HEK293 (cell line): ENCODE data around the gene CDCP1.

Experiments
- GLI4 ChIP-seq: fragments of 450-650 bp; formaldehyde crosslinking; IDR thresholded peaks from 2 replicates; pipeline ENCODE4 v1.5.1; 2016; ENCODE audit warnings: missing biosample characterization, missing genetic modification characterization
- HOXC10 ChIP-seq: sonication (generic); formaldehyde crosslinking; IDR thresholded peaks from 2 replicates; pipeline ENCODE4 v1.8.1; 2023; ENCODE audit warnings: mild to moderate bottlenecking, missing genetic modification reagents
- REST ChIP-seq: fragments of 450-650 bp; formaldehyde crosslinking; IDR thresholded peaks from 2 replicates; pipeline ENCODE4 v1.5.1; 2016; ENCODE audit warnings: missing biosample characterization, missing genetic modification characterization
- TSHZ1 ChIP-seq: fragments of 450-650 bp; formaldehyde crosslinking; IDR thresholded peaks from 2 replicates; pipeline ENCODE4 v1.5.1; 2016; ENCODE audit warnings: missing biosample characterization, missing genetic modification characterization, borderline replicate concordance
- ZNF157 ChIP-seq: fragments of 450-650 bp; formaldehyde crosslinking; IDR thresholded peaks from 2 replicates; pipeline ENCODE4 v1.5.1; 2016; ENCODE audit warnings: missing biosample characterization, missing genetic modification characterization
- ZNF174 ChIP-seq: fragments of 450-650 bp; formaldehyde crosslinking; IDR thresholded peaks from 2 replicates; pipeline ENCODE4 v1.5.0; 2017; ENCODE audit warnings: missing biosample characterization, mild to moderate bottlenecking, missing genetic modification characterization
- ZNF26 ChIP-seq: fragments of 450-650 bp; formaldehyde crosslinking; IDR thresholded peaks from 2 replicates; pipeline ENCODE4 v1.5.1; 2016; ENCODE audit warnings: missing biosample characterization, missing genetic modification characterization
- ZNF274 ChIP-seq, 2 experiments: fragments of 200-500 bp in 1 of 2; fragments of 450-650 bp in 1 of 2; sonication (Bioruptor generic) in 1 of 2; formaldehyde crosslinking in 1 of 2; IDR thresholded peaks; 2 replicates each; pipeline versions ENCODE4 v1.5.1 to v1.6.1; 2014 to 2016; ENCODE audit warnings: borderline replicate concordance in 1 of 2, inconsistent platforms in 1 of 2, low read length in 1 of 2, missing biosample characterization in 1 of 2, missing genetic modification characterization in 1 of 2
- ZNF366 ChIP-seq: fragments of 450-650 bp; formaldehyde crosslinking; conservative IDR thresholded peaks from 2 replicates; pipeline ENCODE4 v1.5.1; 2016; ENCODE audit warnings: missing biosample characterization, missing genetic modification characterization
- ZNF558 ChIP-seq: fragments of 450-650 bp; formaldehyde crosslinking; IDR thresholded peaks from 2 replicates; pipeline ENCODE4 v1.5.1; 2016; ENCODE audit warnings: missing biosample characterization, missing genetic modification characterization
- ZNF768 ChIP-seq: fragments of 450-650 bp; formaldehyde crosslinking; IDR thresholded peaks from 2 replicates; pipeline ENCODE4 v1.5.1; 2018; ENCODE audit warnings: missing biosample characterization, mild to moderate bottlenecking, missing genetic modification characterization
- TF ChIP-seq, protein P1 (sequence below): fragments of 450-650 bp; formaldehyde crosslinking; IDR thresholded peaks from 2 replicates; pipeline ENCODE4 v1.5.1; 2016; ENCODE audit warnings: missing biosample characterization, missing genetic modification characterization

- TF ChIP-seq ZNF26 (tag by site-specific recombination): no peak
- TF ChIP-seq, protein P1, sequence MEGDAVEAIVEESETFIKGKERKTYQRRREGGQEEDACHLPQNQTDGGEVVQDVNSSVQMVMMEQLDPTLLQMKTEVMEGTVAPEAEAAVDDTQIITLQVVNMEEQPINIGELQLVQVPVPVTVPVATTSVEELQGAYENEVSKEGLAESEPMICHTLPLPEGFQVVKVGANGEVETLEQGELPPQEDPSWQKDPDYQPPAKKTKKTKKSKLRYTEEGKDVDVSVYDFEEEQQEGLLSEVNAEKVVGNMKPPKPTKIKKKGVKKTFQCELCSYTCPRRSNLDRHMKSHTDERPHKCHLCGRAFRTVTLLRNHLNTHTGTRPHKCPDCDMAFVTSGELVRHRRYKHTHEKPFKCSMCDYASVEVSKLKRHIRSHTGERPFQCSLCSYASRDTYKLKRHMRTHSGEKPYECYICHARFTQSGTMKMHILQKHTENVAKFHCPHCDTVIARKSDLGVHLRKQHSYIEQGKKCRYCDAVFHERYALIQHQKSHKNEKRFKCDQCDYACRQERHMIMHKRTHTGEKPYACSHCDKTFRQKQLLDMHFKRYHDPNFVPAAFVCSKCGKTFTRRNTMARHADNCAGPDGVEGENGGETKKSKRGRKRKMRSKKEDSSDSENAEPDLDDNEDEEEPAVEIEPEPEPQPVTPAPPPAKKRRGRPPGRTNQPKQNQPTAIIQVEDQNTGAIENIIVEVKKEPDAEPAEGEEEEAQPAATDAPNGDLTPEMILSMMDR: no peak
- TF ChIP-seq ZNF558 (tag by site-specific recombination): no peak
- no peak for TF ChIP-seq ZNF274 (IDR thresholded peaks at IDR 0.05; ENCODE audit: low read length)
- TF ChIP-seq ZNF274 (tag by site-specific recombination; IDR thresholded peaks at IDR 0.05; ENCODE audit: borderline replicate concordance): no peak
- no peak for TF ChIP-seq ZNF157 (tag by site-specific recombination)
- TF ChIP-seq REST (tag by site-specific recombination): no peak
- TF ChIP-seq ZNF366 (tag by site-specific recombination): no peak
- TF ChIP-seq ZNF768 (tag by site-specific recombination): no peak
- TF ChIP-seq GLI4 (tag by site-specific recombination): no peak
- TF ChIP-seq HOXC10 (CRISPR knock-in tag): no peak
- no peak for TF ChIP-seq ZNF174
- TF ChIP-seq TSHZ1 (tag by site-specific recombination): no peak
Measured at GRCh38 chr3:45135959-45136358, 10.2 kb downstream of the CDCP1 start.
